PFSK-1 (cell line): ENCODE measurements around the gene SNX24.

Experiments used
- FOXP2 ChIP-seq: optimal IDR thresholded peaks from 2 replicates; pipeline ENCODE3; 2011; ENCODE audit warnings: borderline replicate concordance, control low read depth, inconsistent platforms; ENCODE audit not compliant: insufficient read depth; ENCODE audit errors: extremely low read length, extremely low read depth
- REST ChIP-seq, 2 experiments: IDR thresholded peaks; 2 replicates each; pipeline versions ENCODE4 v1.6.1 to v1.8.0; 2011 to 2012; ENCODE audit warnings: low read depth in 2 of 2, low read length in 2 of 2, control low read depth in 1 of 2, inconsistent platforms in 1 of 2, mild to moderate bottlenecking in 1 of 2, moderate library complexity in 1 of 2; ENCODE audit not compliant: insufficient read depth in 1 of 2

GRCh38 chr5:122902263-122902662, 56.9 kb downstream of the SNX24 start:
- TF ChIP-seq FOXP2 = no peak
- no peak for TF ChIP-seq REST (IDR thresholded peaks at IDR 0.05; ENCODE audit: insufficient read depth in 1 of 2, low read depth in 2 of 2, low read length in 2 of 2)
